Esophagus squamous epithelium (tissue), 4 donors: Measurements from ENCODE around the gene S100A16.
"Not testable (repeated sequence)": the region's sequence is repeated elsewhere in the genome, so short reads cannot be mapped to it uniquely, and the experiment has no call there.

Experiments used
- POLR2A ChIP-seq, 4 donors: fragments of 450-650 bp; IDR thresholded peaks; one replicate each; pipeline ENCODE4 v1.6.1; 2017; ENCODE audit warnings: antibody characterized with exemption in 4 of 4, mild to moderate bottlenecking in 4 of 4, moderate library complexity in 3 of 4
- TF ChIP-seq, protein P1 (sequence below), 6 experiments: fragments of 450-650 bp in 4 of 6; fragments of 200-600 bp in 2 of 6; sonication (generic) in 2 of 6; IDR thresholded peaks; one replicate each; pipeline ENCODE4 v1.5.1; 2016 to 2019; ENCODE audit warnings: antibody characterized with exemption in 6 of 6, mild to moderate bottlenecking in 4 of 6, moderate library complexity in 4 of 6

DNA sequence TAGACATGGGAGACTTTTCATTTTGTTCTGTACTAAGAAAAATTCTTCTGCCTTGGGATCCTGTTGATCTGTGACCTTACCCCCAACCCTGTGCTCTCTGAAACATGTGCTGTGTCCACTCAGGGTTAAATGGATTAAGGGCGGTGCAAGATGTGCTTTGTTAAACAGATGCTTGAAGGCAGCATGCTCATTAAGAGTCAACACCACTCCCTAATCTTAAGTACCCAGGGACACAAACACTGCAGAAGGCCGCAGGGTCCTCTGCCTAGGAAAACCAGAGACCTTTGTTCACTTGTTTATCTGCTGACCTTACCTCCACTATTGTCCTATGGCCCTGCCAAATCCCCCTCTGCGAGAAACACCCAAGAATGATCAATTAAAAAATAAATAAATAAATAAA, 29.4 kb downstream of the S100A16 start:
- TF ChIP-seq, protein P1, sequence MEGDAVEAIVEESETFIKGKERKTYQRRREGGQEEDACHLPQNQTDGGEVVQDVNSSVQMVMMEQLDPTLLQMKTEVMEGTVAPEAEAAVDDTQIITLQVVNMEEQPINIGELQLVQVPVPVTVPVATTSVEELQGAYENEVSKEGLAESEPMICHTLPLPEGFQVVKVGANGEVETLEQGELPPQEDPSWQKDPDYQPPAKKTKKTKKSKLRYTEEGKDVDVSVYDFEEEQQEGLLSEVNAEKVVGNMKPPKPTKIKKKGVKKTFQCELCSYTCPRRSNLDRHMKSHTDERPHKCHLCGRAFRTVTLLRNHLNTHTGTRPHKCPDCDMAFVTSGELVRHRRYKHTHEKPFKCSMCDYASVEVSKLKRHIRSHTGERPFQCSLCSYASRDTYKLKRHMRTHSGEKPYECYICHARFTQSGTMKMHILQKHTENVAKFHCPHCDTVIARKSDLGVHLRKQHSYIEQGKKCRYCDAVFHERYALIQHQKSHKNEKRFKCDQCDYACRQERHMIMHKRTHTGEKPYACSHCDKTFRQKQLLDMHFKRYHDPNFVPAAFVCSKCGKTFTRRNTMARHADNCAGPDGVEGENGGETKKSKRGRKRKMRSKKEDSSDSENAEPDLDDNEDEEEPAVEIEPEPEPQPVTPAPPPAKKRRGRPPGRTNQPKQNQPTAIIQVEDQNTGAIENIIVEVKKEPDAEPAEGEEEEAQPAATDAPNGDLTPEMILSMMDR (IDR thresholded peaks at IDR 0.05): not testable (repeated sequence)
- TF ChIP-seq POLR2A (IDR thresholded peaks at IDR 0.05): not testable (repeated sequence)
